ENCODE measurements around the gene SMU1. TPM values are rescaled to one million over a fixed set of nuclear protein-coding genes. Genes with fewer than 3 reads are reported as not detected.
A peak's percentile ranks its signal among the peaks of the same experiment; 100 is the strongest.

SMU1 gene
- total RNA-seq, 3 donors from 2014 or later = 15.5 to 23.6 (median 17.1) TPM

DNA sequence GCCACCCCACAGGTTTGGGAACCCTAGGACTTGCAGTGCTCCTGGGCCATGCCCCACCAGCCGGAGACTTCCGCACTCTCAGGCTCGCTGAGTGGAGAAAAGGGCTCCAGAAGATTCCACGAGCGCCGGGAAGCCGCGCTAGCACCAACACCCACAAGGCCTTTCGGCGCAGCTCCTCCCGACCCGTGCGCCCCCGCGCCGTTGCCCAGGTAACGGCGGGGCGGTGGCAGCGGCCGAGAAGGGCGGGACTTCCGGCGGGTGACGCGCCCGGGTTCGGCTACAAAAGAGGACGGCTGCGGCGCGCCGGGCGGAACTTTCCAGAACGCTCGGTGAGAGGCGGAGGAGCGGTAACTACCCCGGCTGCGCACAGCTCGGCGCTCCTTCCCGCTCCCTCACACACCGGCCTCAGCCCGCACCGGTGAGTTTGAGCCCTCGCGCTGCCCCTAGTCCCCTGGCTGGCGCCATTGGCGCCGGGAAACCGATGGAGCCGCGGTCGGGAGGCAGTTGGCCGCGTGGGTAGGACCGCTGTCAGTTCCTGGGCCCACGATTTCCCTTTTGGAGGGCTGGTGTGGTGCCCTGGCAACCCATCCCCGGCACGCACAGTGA, 51.4 kb downstream of the SMU1 start, which contains the start of gene DNAJA1:
Gene DNAJA1, plus strand, starts transcription at position 308 of the 606 bp plus-strand sequence. CDS start 1,212 bp downstream, outside the sequence.
- DNase-seq = peak; percentile 94 to 98 (median 96)
- Histone ChIP-seq H3K36me3 (ENCODE audit: low read depth) (no peaks in the 10 kb centered on the region), H3K4me3 (peak within 1 kb of the TSS; percentile 91), H3K9me3 (no peaks in the 10 kb centered on the region), H3K4me1 (ENCODE audit: low read depth) (peaks cover 39% of the 10 kb centered on the region)
- TF ChIP-seq, protein P1, sequence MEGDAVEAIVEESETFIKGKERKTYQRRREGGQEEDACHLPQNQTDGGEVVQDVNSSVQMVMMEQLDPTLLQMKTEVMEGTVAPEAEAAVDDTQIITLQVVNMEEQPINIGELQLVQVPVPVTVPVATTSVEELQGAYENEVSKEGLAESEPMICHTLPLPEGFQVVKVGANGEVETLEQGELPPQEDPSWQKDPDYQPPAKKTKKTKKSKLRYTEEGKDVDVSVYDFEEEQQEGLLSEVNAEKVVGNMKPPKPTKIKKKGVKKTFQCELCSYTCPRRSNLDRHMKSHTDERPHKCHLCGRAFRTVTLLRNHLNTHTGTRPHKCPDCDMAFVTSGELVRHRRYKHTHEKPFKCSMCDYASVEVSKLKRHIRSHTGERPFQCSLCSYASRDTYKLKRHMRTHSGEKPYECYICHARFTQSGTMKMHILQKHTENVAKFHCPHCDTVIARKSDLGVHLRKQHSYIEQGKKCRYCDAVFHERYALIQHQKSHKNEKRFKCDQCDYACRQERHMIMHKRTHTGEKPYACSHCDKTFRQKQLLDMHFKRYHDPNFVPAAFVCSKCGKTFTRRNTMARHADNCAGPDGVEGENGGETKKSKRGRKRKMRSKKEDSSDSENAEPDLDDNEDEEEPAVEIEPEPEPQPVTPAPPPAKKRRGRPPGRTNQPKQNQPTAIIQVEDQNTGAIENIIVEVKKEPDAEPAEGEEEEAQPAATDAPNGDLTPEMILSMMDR (IDR thresholded peaks at IDR 0.05) = no peak
- intact Hi-C loops (cut with DNase I, micrococcal nuclease) = no loop called here
- ATAC-seq = peak; percentile 97

DNA sequence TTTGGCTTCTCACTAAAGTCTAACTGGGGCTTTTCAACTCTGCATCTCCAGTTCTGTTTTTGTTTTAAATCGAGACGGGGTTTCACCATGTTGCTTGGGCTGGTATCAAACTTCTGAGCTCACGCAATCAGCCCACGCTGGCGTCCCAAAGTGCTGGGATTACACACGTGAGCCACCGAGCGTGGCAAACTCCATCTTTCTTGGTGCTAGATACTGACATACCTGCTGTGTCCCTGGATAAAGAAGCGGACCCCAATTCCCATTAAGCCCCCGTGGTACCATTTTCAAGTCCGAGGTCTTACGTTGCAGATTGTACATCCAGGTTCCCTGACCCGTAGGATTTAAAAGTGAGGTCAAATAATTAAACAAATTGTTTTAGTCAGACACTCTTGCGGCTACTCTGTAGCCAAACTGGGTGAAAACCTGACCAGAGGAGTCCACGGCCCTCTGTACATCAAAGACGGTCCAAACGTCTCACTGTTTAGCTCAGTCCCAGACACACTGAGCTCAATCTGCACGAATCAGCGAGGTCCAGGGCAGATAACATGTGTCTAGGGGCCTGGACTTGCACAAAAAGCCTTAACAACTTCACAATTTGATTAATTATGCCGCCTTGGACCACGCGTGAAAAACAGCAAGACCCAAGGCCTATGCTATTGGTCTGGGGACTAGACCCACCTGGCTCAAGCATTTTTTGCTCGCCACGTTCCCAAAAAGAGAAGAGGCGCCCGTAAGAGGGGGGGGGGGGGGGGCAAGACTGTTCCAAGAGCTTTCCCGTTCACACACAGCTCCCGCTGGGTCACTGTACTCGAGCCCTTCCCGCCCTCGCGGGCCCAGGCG, 52.1 kb downstream of the SMU1 start:
- H3K4me3 ChIP-seq = peak overlapping the region; percentile 91
- H3K9me3 ChIP-seq = no peaks in the 10 kb centered on the region
- DNase-seq = peak in 1 of 3 donors; percentile 32
- intact Hi-C loops (cut with DNase I, micrococcal nuclease) = no loop called here
- ATAC-seq = peak; percentile 3
- TF ChIP-seq, protein P1 (IDR thresholded peaks at IDR 0.05) = no peak
- no peaks in the 10 kb centered on the region for H3K36me3 ChIP-seq (ENCODE audit: low read depth)
- peaks cover 36% of the 10 kb centered on the region for H3K4me1 ChIP-seq (ENCODE audit: low read depth)

DNA sequence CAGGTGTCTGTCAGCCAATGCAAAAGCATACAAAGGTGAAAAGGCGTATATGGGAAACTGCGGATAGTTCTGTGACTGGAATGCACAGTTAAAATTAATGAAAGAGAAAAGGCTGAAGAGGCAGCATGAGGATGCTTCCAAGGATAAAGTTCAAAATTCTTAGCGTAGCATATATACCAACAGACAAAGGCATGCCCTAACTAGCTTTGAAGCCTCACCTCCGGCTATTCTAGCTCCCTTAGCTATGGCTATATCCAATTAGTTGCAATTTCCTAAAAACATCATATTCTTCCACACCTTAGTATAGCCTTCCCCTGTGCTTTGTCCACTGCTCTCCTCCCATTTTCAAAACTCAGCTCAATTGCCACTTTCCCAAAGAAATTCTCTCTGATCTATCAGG, 52.8 kb downstream of the SMU1 start:
- Histone ChIP-seq H3K9me3 (no peaks in the 10 kb centered on the region), H3K4me3 (no peak overlapping the region), H3K4me1 (ENCODE audit: low read depth) (peaks cover 31% of the 10 kb centered on the region), H3K36me3 (ENCODE audit: low read depth) (no peaks in the 10 kb centered on the region)
- intact Hi-C loops (cut with DNase I, micrococcal nuclease) = no loop called here
- TF ChIP-seq, protein P1 (IDR thresholded peaks at IDR 0.05) = no peak
- no peak for ATAC-seq
- DNase-seq = no peak

DNA sequence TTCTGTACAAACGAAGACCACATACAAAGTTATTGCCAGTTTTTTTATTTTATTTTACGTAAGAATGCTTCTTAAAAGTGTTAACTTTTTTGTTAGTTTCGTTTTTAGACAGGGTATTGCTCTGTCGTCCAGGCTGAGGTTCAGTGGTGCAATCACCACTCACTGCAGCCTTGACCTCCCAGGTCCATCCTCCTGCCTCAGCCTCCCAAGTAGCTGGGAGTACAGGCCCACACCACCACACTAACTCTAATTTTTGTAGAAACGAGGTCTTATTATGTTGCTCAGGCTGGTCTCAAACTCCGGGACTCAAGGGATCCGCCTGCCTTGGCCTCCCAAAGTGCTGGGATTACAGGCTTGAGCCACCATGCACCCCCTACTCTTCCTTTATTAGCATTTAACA, 53.7 kb downstream of the SMU1 start:
- intact Hi-C loops (cut with DNase I, micrococcal nuclease) = no loop called here
- H3K36me3 ChIP-seq (ENCODE audit: low read depth) = no peaks in the 10 kb centered on the region
- H3K4me3 ChIP-seq = no peak overlapping the region
- TF ChIP-seq, protein P1 (IDR thresholded peaks at IDR 0.05) = no peak
- H3K4me1 ChIP-seq (ENCODE audit: low read depth) = peaks cover 31% of the 10 kb centered on the region
- DNase-seq = no peak
- H3K9me3 ChIP-seq = no peaks in the 10 kb centered on the region
- ATAC-seq = no peak

DNA sequence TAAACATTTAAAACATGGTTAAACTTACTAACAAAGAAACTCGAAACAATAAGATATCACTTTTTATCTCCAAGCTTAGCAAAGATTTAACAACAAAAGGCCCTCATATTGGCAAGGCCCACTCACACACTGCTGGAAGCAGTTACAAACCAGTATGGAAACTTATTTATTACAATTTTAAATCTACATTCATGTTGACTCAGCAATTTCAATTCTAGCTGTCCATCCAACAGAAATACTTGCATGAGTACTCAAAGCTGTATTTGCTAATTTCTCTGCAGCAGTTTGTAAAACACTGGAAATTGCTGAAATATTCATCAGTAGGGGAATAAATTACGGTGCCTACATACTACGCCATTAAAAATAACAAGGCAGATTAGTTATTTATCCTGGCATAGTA, 54.2 kb downstream of the SMU1 start:
- ATAC-seq (no peak), DNase-seq (no peak)
- Histone ChIP-seq H3K9me3 (no peaks in the 10 kb centered on the region), H3K4me3 (no peak overlapping the region), H3K4me1 (ENCODE audit: low read depth) (peaks cover 26% of the 10 kb centered on the region), H3K36me3 (ENCODE audit: low read depth) (no peaks in the 10 kb centered on the region)
- intact Hi-C loops (cut with DNase I, micrococcal nuclease) = no loop called here
- TF ChIP-seq, protein P1 (IDR thresholded peaks at IDR 0.05) = no peak
